ENCODE data around the gene TACR2.

The TACR2 gene

GRCh38 chr10:69374931-69375306 is 41.8 kb downstream of the TACR2 start:
- DNase-seq (ENCODE audit: low read depth in 2 of 2) = no peak

- no peak for DNase-seq (ENCODE audit: low read depth in 2 of 2)
Observed at GRCh38 chr10:69374242-69374641, 42.5 kb downstream of the TACR2 start.

- no peak for DNase-seq (ENCODE audit: low read depth in 2 of 2)
Observed at GRCh38 chr10:69372126-69372980, 44.4 kb downstream of the TACR2 start.

GRCh38 chr10:69367469-69367868 is 49.2 kb downstream of the TACR2 start:
- no peak for DNase-seq (ENCODE audit: low read depth in 2 of 2)

GRCh38 chr10:69366738-69367137 is 50.0 kb downstream of the TACR2 start:
- DNase-seq (ENCODE audit: low read depth in 2 of 2) = no peak

- DNase-seq (ENCODE audit: low read depth in 2 of 2) = no peak
Observed at GRCh38 chr10:69364232-69364940, 52.3 kb downstream of the TACR2 start.

- DNase-seq (ENCODE audit: low read depth in 2 of 2) = no peak
Observed at GRCh38 chr10:69363666-69364065, 53.1 kb downstream of the TACR2 start.

GRCh38 chr10:69362471-69362954 is 54.2 kb downstream of the TACR2 start:
- no peak for DNase-seq (ENCODE audit: low read depth in 2 of 2)

- DNase-seq (ENCODE audit: low read depth in 2 of 2) = no peak
Observed at GRCh38 chr10:69361303-69361614, 55.5 kb downstream of the TACR2 start.

GRCh38 chr10:69360485-69361302 is 56.0 kb downstream of the TACR2 start:
- no peak for DNase-seq (ENCODE audit: low read depth in 2 of 2)

- DNase-seq (ENCODE audit: low read depth in 2 of 2) = no peak
Observed at GRCh38 chr10:69359594-69359993, 57.1 kb downstream of the TACR2 start.

- no peak for DNase-seq (ENCODE audit: low read depth in 2 of 2)
Observed at GRCh38 chr10:69359148-69359547, 57.6 kb downstream of the TACR2 start.

- no peak for DNase-seq (ENCODE audit: low read depth in 2 of 2)
Observed at GRCh38 chr10:69358148-69358795, 58.4 kb downstream of the TACR2 start.

GRCh38 chr10:69356187-69356586 is 60.5 kb downstream of the TACR2 start:
- DNase-seq (ENCODE audit: low read depth in 2 of 2) = no peak

- no peak for DNase-seq (ENCODE audit: low read depth in 2 of 2)
Observed at GRCh38 chr10:69353977-69354635, 62.6 kb downstream of the TACR2 start.

All from stimulated activated CD8-positive, alpha-beta memory T cell treated with anti-CD3 and anti-CD28 coated beads, Interleukin-2, amount 100 ng/mL, for 48 hours (primary cell).